GM19468 (cell line): ENCODE measurements around the gene OPCML.

ENCODE experiments used
- ATAC-seq: cut with Tn5 transposase; IDR thresholded peaks from one replicate; pipeline ENCODE4 v1.9.1; 2021; ENCODE audit warnings: mild to moderate bottlenecking, moderate library complexity, moderate number of reproducible peaks; ENCODE audit not compliant: unreplicated experiment; ENCODE audit errors: extremely low read depth

The OPCML gene

DNA sequence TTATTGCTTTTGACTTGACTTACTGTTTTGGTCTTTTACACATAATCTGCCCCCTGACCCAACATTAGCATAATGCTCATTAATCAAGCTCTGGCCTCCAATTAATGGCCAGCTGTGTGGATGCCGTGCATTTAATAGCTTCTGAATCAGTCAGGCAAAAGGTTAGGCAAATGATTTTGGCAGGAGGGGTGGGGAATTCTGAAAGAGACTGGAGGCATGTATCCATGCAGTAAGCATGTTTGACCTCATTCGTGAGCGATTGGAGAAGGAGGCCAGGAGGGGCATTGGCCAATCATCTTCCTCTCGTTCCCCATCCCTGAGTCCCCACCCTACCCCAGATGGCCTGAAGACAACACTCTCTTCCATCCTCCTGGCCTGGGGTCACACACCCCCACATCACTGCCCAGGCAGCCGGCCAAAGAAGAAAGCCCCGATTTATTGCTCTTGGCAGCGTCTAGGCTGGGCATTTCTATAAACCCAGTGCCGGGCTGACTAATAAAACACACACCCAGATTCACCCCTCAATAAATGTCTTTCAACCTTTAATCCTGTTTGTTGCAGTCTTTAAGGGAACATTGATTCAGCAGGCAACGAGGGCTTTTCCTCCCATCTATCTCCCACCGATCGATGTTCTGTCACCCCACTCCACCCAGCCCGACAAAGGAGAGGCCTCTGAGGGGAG is 150.0 kb downstream of the OPCML start:
- no peak for ATAC-seq

DNA sequence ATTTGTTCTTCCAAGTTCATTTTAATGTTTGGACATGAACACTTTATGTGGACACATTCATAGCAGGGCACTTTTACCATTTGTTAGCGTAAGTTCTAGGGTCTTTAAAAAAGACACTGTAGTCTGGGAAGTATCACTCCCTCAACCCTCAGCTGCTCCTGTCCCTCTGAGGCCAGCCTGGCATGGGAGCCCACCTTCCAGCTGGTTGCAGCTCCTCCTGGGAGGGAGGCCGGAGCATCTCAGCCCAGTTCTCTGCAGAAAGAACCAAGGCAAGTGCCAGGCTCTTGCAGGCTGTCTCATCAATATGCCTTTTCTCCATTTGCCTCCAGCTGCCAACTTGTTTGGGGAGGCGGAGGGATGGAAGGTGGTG is 150.6 kb downstream of the OPCML start:
- no peak for ATAC-seq

DNA sequence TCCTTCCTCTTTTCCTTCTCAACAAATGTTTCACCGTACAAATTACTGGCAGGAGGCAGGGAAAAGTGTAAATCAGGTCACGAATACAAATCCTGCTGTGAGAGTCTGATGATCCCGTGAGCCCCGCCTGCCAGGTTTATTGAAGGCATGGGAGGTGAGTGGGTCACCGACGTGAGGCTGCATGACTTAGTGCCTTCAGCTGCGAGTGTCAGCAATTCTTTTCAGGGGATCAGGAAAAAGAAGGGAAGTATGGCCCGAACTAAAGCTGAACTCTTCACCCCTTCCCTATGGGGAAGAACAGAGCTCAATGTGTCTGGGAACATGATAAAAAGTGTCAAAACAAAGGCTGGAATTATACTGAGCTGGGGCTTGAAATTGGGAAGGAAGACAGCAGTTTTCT is 166.2 kb downstream of the OPCML start:
- ATAC-seq: no peak

DNA sequence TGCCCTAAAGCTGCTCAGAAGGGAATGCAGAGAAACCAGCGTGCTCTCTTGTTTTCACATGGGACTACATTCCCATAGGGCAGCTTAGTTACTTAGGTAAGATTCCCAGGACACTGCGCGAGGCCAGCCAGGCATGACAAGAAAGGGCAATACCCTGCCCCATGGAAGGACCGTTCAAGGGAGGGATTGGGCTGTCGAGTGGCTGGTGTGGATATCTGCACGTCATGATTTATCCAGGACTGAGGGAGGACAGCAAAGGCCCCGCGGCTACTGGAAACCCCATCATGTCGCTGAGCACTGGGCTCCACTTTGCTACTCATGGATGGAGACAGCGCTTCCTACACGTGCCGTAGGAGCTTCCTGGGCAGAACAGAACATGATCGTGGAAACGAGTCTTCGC is 169.4 kb downstream of the OPCML start:
- ATAC-seq: no peak

DNA sequence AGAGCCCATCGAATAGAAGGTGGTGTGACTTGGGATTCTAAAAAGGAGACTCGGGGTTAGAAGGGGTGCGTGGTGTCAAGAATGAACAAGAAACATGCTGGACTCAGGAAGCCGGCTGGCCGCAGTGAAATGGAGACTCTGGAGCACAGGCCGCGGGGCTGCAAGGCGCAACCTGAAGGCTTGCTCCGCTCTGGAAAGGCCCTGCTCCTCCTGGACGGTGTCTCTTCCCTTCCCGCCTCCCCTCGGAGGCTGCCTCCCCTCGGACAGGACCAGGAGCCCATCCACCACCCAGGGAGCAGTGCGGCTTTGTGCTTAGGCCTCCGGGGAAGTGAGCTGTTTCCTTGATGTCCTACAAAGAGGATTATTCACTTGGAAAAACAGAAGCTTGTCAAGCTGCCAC is 170.1 kb downstream of the OPCML start:
- no peak for ATAC-seq

DNA sequence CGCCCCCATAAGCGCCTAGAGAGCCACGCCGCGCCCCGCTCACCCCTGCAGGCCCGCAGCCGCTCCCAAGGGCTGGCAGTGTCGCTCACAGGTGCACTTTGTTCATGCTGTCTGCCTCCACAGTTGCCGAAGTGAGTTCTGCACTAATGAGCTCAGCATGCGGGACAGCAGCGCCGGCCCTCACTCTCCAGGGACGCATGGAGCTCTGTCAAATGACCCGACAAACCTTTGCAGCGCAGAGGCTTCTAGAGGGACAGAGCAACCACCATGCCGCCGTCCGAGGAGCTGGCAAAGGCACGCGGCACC is 170.7 kb downstream of the OPCML start:
- no peak for ATAC-seq

DNA sequence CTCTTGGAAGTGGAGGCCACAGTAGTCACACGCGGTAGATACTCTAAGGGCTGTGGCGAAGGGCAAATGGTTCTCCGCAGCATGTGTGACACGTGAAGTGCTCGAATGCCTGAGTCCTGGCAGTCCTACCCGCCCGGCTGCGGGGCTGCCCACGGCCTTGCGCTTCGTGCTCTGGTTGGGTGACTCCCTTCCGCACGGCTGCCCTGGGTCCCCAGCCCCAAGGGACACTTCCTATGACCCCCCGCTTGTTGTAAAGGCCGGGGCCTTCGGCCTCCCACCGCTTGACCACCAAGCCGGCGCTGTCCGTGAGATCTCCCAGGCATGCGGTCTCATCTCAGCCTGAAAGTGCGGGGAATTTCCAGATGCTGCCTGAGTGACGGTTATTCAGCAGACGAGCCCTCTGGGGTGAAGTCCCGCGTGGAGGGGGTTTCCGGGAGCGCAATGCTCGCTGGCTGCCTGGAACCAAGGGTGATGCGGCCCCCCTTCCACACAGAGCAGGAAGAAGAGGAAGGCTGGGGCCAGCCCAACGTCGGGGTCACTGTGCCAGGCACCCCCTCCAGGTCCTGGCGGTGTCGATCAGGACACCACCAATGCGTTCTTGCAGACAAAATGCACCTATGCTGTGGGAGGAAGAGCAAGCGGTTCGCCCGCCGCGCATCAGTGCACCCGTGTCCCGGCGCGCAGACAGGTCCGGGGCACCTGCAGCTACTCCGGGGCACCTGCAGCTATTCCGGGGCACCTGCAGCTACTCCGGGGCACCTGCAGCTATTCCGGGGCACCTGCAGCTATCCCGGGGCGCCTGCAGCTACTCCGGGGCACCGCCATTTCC is 171.2 kb downstream of the OPCML start:
- ATAC-seq: no peak

DNA sequence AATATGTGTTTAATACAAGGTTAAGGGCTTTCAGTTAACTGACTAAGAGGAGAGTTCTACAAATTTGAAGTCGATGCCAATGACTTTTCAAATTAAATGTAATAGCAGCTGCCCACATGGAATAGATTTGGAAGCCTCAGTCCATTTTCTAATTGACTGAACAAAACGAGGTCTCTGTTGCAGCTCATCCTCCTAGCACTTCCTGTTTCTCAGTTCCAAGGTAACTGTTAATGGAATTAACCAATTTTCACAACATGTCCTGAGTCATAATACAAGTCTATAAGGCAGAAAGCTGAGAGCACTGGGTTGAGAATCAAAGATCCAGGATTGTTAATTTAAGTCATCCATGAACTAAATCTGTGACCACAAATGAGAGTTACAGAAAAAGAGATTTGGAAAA is 177.2 kb downstream of the OPCML start:
- ATAC-seq: no peak

DNA sequence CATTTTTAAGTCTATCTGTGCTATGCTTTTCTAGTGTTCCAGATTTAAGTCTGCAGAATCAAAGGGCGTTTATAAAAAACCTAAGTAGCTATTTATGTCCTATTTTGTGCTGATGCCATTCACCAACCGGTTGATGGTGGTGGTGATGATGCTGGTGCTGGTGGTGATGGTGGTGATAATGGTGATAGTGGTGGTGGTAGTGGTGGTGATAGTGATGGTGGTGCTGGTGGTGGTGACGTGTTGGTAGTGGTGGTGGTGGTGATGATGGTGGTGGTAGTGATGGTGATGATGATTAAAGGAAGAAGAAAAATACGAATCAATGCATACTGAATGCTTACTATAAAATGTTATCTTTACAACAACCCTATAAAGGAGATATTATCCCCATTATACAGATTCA is 178.2 kb downstream of the OPCML start:
- no peak for ATAC-seq

DNA sequence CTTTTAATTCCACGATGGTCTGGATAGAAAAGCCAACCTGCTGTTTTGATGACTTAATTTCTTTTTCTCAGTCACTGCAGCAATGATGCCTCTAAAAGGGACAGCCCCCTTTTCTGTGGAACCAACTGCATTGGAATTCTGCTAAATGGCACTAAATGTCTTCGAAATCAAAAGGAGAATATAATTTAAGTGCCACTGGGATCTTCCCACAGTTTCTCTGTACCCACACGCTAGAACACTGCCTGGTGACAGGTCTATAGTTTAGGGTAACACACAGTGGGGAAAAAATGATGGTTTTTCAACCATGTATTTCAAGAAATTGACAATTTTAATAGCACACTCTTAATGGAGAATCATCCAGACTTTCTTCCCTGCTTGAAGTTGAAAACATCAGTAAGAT is 182.3 kb downstream of the OPCML start:
- no peak for ATAC-seq

DNA sequence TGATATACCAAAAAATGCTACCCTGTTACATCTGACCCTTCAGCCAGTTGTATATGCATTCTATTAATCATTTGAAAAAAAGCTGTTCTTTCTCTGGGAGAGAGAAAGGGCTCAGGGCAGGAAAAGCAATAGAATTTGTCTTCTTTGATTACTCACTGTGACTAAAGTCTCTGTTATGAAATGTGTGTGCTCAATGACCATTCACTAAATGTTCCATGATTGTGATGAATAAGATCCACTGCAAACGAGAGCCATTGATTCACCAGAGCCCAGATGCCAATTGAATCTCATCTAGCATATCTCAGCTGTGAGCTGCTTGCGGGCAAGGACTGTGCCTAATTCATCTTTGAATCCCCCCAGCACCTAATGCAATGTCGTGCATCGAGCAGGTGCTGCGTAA is 184.3 kb downstream of the OPCML start:
- ATAC-seq: no peak

DNA sequence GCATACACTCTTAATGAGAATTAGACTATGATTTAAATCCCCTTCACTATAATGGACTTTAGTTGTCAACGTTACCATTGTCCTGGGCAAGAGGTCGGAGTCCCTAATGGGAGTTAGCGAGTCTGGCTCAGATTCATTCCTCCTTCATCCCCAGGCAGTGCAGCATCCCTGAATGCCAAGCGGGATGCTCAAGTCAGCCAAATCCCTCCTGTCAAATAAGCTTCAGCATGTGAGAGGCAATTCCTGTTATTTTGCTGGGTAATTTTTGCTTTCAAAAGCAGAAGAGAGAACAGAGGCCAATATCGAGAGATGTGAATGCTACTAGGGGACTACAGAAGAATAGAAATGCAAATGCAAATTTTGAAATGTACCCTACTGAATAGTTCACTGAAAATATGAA is 186.2 kb downstream of the OPCML start:
- ATAC-seq: no peak

DNA sequence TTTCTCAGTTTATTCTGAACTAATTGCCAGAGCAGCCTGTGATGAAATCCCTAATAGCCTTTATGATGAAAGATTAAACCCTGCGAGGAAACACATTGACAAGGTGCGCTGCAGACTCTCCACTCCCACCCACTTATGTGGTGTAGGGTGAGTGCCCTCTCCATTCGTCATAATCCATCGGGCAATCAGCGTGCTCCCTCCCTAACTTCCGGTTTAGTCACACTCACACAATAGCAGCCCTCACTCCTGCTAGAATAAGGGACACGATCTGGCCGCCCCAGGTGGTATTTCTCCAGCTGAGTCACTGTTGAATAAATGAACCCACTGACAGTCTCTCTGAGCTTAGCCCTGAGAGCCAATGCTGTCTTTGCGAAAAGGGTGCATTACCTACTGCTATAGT is 188.3 kb downstream of the OPCML start:
- ATAC-seq: no peak

DNA sequence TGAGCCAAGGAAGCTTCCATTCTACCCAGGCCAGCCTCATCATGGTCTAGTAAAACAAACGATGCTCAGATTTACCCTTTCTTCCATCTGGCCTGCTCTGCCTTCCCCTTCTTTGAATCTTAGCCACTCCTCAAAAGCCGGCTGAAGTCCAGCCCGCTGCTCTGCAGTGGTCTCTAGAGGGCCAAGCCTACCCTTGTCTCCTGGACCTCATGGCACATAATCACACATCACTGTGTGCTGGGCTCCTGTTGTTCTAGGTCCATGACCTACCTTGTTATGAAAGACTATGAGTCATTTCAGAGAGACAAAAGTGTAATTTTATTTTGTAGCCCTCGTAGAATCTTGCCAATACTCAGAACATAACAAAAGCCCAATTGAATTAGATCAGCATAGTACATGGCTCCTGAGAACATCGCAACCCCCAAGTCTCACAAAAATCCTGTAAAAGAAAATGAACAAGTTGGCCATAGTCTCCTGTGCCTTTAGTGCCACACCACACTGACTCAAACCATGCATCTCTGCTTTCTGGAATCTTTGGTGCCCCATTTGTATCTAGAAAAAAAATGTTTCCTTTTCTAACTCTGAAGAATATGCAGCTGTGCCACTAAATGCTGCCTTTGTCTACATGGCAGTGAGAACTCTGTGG is 192.7 kb downstream of the OPCML start:
- no peak for ATAC-seq

DNA sequence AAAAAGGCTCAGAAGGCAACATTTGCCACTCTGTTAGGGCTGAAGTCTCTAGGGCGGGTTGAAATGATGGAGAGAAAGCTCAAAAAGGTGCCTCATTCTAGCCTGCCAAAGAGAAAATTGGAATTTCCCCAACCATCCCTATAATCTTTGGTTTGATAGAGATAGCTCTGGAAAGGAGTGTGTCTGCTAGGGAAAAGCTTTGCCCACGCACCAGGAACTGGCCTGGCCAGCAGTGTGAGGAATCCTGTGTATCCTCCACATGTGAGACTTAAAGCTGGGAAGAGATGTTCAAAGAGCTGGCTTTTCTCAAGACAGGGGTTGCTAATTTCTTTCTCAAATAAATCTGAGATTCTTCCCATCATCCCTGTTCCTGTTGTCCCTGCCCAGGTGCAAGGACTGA is 193.7 kb downstream of the OPCML start:
- no peak for ATAC-seq

DNA sequence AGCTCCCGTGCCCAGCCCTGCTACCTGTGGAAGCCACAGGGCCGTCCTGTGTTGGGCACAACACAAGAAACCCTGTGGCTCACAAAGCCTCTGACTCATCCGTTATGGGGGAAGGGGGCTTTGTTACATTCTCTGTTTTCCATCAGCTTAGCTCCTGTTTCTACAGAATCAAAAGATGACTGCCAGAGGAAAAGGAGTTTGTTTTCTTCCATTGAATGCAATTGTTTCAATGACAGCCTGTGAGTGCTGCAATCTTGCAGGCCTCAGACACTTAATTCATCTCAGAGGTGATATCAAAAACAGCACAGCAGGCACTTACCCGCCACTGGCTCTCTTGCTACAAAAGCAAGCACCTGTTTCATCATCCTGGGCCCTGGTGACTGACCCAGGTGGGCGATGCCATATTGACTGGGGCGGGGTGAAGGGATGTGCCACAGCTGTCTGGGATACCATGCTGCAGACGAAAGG is 194.3 kb downstream of the OPCML start:
- no peak for ATAC-seq

DNA sequence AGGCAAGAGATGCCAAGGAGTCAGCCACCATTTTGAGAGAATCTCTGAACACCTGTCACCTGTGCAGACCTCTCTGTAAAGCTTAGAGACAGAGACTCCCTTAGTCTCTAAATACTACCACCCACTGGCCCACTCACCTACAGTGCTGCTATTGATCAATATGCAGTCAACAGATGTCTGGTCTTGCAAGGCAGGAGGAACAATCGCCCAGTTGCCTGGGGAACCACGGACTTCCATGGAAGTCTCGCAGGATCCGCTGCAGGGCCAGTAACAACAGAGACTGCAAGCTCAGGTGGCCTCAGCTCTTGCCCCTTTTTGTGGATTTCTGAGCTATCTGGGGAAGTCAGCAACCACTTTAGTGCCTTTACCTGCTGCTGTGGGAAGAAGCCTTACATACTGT is 195.1 kb downstream of the OPCML start:
- no peak for ATAC-seq

DNA sequence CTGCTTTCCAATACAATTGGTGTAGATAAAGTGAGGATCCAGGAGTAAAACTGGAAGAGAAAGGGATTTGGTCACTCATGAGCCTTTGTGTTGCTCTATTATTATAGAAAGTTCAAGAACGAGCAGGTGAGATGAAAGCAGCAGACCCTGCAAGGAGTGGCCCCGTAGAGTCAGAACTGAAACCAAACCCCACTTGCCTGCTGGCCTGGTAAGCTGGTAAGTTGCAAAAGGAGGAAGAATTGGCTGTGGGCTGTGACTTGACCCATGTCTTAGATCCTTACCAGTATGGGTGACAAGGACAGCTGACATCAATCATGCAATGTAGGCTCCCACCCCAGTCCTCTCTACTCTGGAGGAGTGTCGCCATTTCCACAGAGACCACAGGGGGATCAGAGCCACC is 201.3 kb downstream of the OPCML start:
- ATAC-seq: no peak

DNA sequence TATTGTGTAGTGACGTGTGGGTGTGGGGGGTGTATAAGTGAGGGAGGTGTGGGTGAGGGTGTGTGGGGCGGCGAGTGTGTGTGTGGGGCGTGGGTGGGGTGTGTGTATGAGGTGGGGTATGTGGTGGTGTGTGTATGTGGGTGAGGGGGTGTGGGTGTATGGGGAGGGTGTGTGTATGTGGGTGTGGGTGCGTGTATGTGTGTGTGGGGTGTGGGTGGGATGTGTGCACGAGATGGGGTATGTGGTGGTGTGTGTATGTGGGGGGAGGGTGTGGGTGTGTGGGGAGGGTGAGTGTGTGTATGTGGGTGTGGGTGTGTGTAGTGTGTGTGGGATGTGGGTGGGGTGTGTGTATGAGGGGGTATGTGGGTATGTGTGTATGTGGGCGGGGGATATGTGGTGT is 205.5 kb downstream of the OPCML start:
- ATAC-seq: no peak

DNA sequence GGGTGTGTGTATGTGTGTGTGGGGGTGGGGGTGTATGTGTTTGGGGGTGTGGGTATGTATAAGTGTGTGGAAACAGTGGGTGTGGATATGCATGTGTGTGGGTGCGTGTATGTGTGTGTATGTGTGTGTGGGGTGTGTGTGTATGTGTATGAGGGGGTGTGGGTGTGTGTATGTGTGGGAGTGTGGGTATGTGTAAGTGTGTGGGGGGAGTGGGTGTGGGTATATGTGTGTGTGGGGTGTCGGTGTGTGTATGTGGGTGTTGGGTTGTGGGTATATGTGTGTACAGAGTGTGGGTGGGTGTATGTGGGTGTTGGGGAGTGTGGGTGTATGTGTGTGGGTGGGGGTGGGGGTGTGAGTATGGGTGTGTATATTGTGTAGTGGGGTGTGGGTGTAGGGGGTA is 206.0 kb downstream of the OPCML start:
- ATAC-seq: no peak

DNA sequence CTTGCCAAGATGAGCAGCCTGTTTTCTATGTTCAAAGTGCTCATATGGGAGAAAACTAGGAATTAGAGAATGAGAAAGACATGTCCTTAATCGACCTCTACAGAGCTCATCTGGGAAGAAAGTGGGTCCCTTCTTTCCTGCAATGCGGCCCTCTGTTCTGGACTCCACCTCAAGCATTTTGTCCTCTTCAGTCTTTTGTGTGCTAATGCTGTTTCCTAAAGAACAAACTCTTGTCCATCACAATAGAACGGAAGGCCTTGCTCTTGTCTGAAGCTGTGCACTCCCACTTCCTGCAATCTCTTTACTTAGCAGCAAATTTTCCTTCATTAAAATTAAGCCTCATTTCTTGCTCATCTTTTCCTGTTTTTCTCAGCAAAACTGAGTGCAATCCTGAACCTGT is 206.6 kb downstream of the OPCML start:
- no peak for ATAC-seq

DNA sequence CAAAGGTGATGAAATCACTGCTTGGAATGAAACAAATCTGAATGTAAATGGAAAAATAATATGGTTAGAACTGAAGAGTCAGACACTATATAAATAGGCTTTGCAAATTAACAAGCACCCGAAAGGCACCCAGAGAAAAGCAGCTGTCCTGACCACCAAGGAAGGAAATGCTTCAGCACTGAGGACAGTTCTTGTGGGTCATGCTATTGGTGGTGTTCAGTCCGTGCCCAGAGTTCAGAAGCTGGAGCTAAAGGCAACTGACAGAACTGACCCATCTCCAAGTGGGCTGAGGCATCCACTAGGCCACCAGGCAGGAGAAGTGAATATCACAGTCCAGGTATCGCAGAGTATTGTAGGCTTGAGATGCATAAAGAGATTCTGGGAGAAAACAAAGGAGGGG is 208.9 kb downstream of the OPCML start:
- no peak for ATAC-seq
